Effector memory CD4-positive, alpha-beta T cell (primary cell): Measurements from ENCODE around the gene DNAJB12.

Source experiments
- DNase-seq, 3 donors: peaks; one replicate each; pipeline ENCODE4 v3.0.0-alpha.2; 2020
- H3K27ac ChIP-seq: 2 replicates; pipeline ENCODE4 v1.7.0; 2013; ENCODE audit warnings: mild to moderate bottlenecking, low read length, moderate library complexity; ENCODE audit not compliant: insufficient read depth, poor library complexity, severe bottlenecking
- H3K27me3 ChIP-seq: replicated peaks from 2 replicates; pipeline ENCODE4 v1.7.0; 2013; ENCODE audit warnings: mild to moderate bottlenecking, low read length; ENCODE audit not compliant: insufficient read depth, control insufficient read depth, poor library complexity, severe bottlenecking
- H3K36me3 ChIP-seq: 2 replicates; pipeline ENCODE4 v1.7.0; 2013; ENCODE audit warnings: mild to moderate bottlenecking, low read length, moderate library complexity; ENCODE audit not compliant: control insufficient read depth, insufficient read depth
- H3K4me1 ChIP-seq: 2 replicates; pipeline ENCODE4 v1.7.0; 2013; ENCODE audit warnings: low read length, mild to moderate bottlenecking; ENCODE audit not compliant: control insufficient read depth, insufficient read depth, poor library complexity, severe bottlenecking
- H3K4me3 ChIP-seq: 2 replicates; pipeline ENCODE4 v1.7.0; 2013; ENCODE audit warnings: low read length, low read depth, mild to moderate bottlenecking; ENCODE audit not compliant: insufficient read depth, poor library complexity, severe bottlenecking
- H3K9me3 ChIP-seq: 2 replicates; pipeline ENCODE4 v1.7.0; 2013; ENCODE audit warnings: mild to moderate bottlenecking, low read length, moderate library complexity; ENCODE audit not compliant: control insufficient read depth

Gene DNAJB12

DNA sequence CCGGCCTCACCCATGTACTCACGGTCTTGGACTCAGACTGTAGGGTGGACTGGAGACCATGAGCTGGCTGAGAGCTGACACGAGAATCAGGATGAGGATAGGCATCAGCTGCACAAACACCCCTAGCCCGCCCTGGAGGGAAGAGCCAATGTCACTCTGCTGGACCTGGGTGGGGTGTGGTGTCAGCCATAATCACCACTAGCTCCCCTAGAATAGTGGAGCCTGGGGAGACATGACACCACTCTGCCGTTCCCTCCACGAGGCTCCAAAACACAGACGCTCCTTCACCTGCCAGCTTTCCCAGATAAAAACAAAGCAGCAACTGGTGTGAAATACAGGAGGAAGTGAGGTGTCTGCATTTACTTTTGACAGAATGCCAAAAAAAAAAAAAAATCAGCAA, 16.5 kb downstream of the DNAJB12 start:
- H3K9me3 ChIP-seq, result no peaks in the 10 kb centered on the region
- H3K4me1 ChIP-seq, result peaks cover 41% of the 10 kb centered on the region
- H3K27ac ChIP-seq, result no peak overlapping the region
- no peak overlapping the region for H3K4me3 ChIP-seq
- DNase-seq, result no peak
- no peaks in the 10 kb centered on the region for H3K27me3 ChIP-seq
- peaks cover 29% of the 10 kb centered on the region for H3K36me3 ChIP-seq

DNA sequence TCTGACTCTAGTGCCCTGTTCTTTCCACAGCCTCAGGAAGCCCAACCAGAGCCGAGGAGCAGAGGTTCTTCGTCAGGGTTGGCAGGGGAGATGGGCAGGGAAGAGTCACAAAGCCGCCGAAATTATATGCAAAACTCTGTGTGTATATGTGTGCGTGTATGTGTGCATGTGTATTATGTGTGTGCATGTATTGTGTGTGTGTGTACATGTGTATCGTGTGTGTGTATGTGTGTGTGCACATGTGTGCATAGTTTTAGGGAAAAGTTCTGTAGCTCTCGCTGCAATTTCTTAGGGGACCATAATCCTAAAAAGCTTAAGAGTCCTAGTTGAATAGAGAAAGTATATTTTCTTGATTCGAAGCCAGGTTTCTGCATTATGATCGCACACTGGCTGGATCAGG, 17.0 kb downstream of the DNAJB12 start:
- Histone ChIP-seq H3K4me1 (peaks cover 45% of the 10 kb centered on the region), H3K36me3 (peaks cover 25% of the 10 kb centered on the region), H3K9me3 (no peaks in the 10 kb centered on the region), H3K27ac (no peak overlapping the region), H3K4me3 (no peak overlapping the region), H3K27me3 (no peaks in the 10 kb centered on the region)
- DNase-seq, result no peak

DNA sequence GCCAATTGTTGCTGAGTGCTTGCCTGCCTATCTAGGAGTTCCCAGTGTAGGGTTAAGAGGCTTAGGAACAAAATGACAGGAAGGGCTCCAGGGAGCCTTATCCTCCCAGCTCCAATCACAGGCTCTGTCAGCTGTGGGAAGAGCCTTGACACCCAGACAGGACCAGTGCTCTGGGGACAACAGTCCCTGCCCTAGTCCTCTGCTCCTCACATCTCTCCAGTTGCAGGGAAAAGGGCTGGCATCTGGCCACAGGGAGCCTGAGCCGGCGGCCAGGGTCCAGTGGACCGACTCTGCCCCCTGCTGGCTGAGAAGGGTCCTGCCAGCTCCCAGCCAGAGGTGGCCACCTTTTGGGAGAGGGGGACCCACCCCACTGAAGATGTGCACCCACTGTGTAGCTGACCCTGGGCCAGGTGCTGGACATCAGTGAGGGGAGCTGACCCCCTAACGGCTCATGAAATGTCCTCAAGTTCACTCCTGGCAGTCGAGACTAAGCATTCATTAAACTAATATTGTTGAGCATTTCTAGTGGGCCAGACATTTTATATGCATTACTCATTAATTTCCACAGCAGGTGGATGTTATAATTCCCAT, 17.6 kb downstream of the DNAJB12 start:
- H3K36me3 ChIP-seq, result peaks cover 19% of the 10 kb centered on the region
- H3K9me3 ChIP-seq, result no peaks in the 10 kb centered on the region
- no peak overlapping the region for H3K27ac ChIP-seq
- H3K27me3 ChIP-seq, result no peaks in the 10 kb centered on the region
- H3K4me3 ChIP-seq, result no peak overlapping the region
- DNase-seq, result peak; percentile 40 to 58 (median 45)
- H3K4me1 ChIP-seq, result peaks cover 51% of the 10 kb centered on the region

DNA sequence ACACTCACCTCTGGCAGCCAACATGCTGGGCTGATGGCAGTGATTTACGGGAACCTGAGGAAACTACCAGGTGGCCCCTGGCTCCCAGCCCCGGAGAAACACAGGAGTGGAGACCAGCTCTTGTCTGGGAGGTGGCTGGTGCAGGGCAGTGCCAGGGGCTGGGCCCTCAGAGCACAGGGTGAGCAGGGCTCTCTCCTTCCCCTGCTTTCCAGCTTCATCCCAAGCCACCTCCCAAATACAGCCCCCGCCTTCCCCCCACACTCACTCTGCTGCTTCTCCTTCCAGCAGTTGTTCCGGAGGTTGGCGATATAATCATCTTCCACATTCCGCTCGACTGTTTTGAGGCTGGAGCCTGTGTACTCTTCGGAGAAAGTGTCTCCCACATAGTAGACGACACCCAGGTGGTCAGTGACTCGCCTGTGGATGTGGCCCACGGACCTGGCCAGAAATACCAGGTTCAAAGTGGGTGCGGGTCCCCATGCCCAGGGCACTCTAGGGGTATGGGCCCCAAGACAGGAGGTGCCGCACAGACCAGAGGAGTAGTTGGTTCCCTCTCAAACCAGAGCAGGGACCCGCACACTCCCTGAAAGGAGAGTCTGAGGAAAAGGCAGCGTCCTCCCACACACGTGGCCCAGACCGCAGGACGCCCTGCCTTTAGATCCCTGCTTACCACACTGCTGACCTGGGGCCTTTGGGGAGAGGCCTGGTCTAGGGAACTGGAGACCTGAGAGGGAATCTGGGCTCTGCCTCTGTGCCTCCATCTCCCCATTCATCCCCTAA, 18.3 kb downstream of the DNAJB12 start:
- no peaks in the 10 kb centered on the region for H3K27me3 ChIP-seq
- no peaks in the 10 kb centered on the region for H3K9me3 ChIP-seq
- peaks cover 55% of the 10 kb centered on the region for H3K4me1 ChIP-seq
- H3K27ac ChIP-seq, result no peak overlapping the region
- no peak for DNase-seq
- H3K36me3 ChIP-seq, result peaks cover 17% of the 10 kb centered on the region
- H3K4me3 ChIP-seq, result no peak overlapping the region

DNA sequence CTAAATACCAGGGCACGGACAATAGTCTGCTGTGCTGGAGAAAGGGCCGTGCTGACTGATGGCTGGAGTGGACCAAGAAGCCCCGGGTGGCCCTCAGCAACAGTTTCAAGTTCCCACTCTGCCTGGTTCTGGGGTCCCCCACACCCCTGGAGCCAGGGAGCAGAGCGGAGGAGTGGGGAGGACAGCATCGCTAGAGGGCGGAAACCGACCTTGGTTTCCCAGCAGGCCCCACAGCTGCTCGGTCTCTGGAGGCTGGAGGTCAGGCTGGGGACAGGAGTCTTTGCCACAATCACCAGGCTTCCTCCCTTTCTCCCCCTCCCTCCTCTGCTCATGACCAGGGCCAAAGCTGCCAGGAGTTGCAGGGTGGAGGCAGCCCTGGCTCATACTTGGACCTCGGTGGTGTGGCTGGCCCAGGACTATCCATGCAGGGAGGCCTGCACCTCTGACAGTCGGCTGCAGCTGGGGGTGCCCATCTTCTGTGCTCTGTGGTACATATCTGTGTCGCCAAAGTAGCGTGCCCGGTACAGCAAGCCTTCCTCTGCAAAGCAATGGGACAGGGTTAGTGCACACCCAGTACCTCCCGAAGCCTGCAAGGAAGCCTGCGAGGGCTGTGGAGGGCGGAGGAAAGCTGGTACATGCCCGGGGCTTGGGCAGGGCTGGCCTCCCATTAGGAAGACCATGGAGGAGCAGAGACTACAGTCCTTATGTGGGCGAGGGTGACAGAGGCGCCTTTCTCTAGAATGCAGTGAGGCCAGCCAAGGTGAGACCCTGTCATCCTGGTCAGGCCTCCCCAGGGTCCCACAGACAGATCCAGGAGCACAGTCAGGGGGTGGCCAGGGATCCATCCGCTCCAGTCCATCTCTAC, 19.1 kb downstream of the DNAJB12 start:
- DNase-seq, result peak in 2 of 3 donors; percentile 34 to 36
- H3K4me1 ChIP-seq, result peaks cover 63% of the 10 kb centered on the region

DNA sequence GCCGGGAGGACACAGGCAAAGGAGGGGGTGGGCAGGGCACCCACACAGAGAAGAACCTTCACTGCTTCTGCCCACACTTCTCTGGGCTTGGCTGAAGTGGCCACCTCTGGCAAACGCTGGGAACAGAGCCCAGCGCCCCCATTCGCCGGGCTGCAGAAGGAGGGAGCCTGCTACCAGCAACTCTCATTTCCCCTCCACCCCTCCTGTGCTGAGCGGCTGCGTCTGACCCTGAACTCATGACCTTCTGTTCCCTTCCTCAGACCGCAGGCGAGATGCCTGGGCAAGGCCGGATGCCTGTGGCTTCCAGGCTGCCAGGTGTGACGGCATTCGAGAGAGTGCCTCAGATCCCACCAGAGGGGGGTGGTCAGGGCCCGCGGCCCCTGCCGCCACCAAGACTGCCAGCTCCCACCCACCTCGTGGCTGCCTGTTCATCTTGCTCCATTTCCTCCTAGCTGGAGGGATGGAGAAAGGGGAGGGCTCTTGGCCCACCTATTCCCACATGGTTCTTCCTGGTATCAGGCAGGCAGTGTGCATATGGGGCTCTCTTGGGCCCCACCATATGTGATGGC, 19.8 kb downstream of the DNAJB12 start:
- peak; percentile 81 to 91 (median 89) for DNase-seq
- peaks cover 70% of the 10 kb centered on the region for H3K4me1 ChIP-seq
- peaks cover 13% of the 10 kb centered on the region for H3K36me3 ChIP-seq
- H3K27ac ChIP-seq, result peak overlapping the region; percentile 79
- no peaks in the 10 kb centered on the region for H3K9me3 ChIP-seq
- no peaks in the 10 kb centered on the region for H3K27me3 ChIP-seq
- peak overlapping the region; percentile 9 for H3K4me3 ChIP-seq

More for the DNA sequence above, 19.1 kb downstream of the DNAJB12 start:
- H3K4me3 ChIP-seq, result peak overlapping the region; percentile 9
- H3K9me3 ChIP-seq, result no peaks in the 10 kb centered on the region
- H3K36me3 ChIP-seq, result peaks cover 15% of the 10 kb centered on the region
- H3K27ac ChIP-seq, result peak overlapping the region; percentile 79
- no peaks in the 10 kb centered on the region for H3K27me3 ChIP-seq

DNA sequence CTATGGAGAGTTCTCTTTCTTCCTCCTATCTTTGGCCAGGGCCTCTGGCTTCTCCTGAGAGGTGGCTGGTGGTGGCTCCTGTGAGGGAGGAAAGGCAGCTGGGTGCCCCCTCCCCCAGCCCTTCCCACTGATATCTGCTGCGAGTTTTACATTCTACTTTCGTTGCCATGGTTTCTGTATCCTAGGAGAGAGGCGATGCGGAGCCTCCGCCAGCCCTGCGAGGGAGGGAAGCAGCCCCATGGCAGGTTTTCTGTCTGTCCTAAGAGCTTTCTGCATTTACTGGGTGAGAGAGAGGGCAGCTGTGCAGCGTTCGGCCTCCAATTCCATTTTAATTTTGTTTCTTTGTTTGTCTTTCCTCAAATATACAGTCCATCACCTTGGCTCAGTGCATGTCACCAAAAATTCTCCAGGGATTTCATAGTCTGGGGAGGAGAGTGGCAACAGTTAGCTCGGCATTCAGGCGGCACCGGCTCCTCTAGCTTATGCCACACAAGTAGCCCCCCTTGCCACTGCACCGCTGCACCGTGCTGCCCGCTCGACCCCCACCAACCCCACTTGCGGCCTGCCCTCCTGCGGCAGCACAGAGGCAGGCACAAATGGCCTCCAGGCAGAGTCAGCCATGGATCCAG, 20.4 kb downstream of the DNAJB12 start:
- no peak for DNase-seq
- Histone ChIP-seq H3K36me3 (peaks cover 13% of the 10 kb centered on the region), H3K9me3 (no peaks in the 10 kb centered on the region), H3K27me3 (no peaks in the 10 kb centered on the region), H3K4me1 (peaks cover 76% of the 10 kb centered on the region), H3K4me3 (peak overlapping the region; percentile 9), H3K27ac (peak overlapping the region; percentile 79)

DNA sequence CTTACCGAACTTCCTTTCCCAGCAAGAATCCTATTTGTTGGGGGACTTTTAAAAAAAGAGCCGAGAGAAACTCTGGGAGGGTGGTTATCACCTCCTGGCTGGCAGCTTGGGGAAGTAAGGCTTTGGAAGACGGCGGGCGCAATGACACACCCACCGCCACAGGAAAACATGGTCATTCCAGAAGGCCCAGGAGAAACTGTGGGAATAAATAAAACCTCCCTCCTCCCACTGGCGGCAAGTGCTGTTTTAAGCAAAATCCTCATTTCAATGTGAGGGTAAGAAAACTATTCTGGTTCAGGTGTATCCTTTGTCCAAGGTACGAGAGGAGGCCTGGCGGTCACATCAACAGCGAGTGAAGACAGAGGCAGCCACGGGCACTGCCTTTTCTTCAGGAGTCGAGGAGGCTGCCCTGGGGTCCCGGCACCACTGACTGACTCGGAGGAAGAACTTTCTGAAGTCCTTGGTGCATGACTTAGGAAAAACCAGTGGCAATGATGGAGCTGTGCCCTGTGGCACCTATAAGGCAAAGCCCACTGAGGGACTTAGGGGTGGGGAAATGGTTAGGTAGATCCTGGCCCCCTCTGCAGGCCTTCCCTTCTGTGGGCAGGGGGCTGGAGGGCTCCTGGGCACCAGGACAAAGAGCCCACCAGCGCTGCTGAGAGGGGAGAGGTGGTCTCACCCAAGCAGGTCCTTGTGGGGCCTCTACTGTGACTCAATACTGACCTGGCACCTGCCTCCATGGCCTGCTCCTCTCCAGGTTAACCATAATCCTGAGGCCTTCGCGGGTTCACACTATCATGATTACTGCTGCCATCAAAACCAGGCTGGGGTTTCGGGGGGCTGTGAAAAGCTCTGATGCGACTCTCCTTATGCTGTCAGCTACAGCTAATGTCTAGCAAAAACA, 21.4 kb downstream of the DNAJB12 start:
- Histone ChIP-seq H3K4me1 (peaks cover 86% of the 10 kb centered on the region), H3K36me3 (peaks cover 7% of the 10 kb centered on the region), H3K4me3 (no peak overlapping the region), H3K27me3 (no peaks in the 10 kb centered on the region), H3K9me3 (no peaks in the 10 kb centered on the region), H3K27ac (peak overlapping the region; percentile 59)
- no peak for DNase-seq
